Chondrocyte (in vitro differentiated cells): ENCODE results near the gene MAP2K1. TPM values are rescaled to one million over a fixed set of nuclear protein-coding genes. Genes with fewer than 3 reads are reported as not detected.

Experiments
- DNase-seq: peaks from one replicate; pipeline ENCODE4 v3.0.0; 2021; ENCODE audit warnings: mixed read lengths, low spot score
- H3K27ac Mint-ChIP-seq: one replicate; pipeline ENCODE4 v1.8.0; 2021; ENCODE audit warnings: mild to moderate bottlenecking, moderate library complexity, mixed read lengths; ENCODE audit not compliant: unreplicated experiment
- H3K27me3 Mint-ChIP-seq: 2 replicates; pipeline ENCODE4 v1.8.0; 2021; ENCODE audit warnings: low read depth, mixed read lengths
- H3K36me3 Mint-ChIP-seq: 2 replicates; pipeline ENCODE4 v1.8.0; 2021; ENCODE audit warnings: low read depth, mixed read lengths
- H3K4me1 Mint-ChIP-seq: 2 replicates; pipeline ENCODE4 v1.8.0; 2021; ENCODE audit warnings: low read depth, mild to moderate bottlenecking, mixed read lengths
- H3K4me3 Mint-ChIP-seq: one replicate; pipeline ENCODE4 v1.8.0; 2021; ENCODE audit warnings: mild to moderate bottlenecking, moderate library complexity, mixed read lengths; ENCODE audit not compliant: unreplicated experiment
- H3K9me3 Mint-ChIP-seq: 2 replicates; pipeline ENCODE4 v1.8.0; 2021; ENCODE audit warnings: low read depth, mixed read lengths
- CTCF ChIP-seq: fragments of 200-600 bp; sonication (generic); IDR thresholded peaks from 2 replicates; pipeline ENCODE4 v1.5.0; 2021; ENCODE audit warnings: antibody characterized with exemption, mild to moderate bottlenecking, moderate library complexity
- total RNA-seq: library from RNA; stranded (reverse); gene quantifications from 3 replicates; pipeline ENCODE4 v1.2.1, GENCODE V29; 2021

MAP2K1 gene
- total RNA-seq, 1 donor from 2014 or later: 49.7 TPM

- Mint-ChIP-seq H3K27me3 (no peaks in the 10 kb centered on the region), H3K9me3 (no peaks in the 10 kb centered on the region), H3K4me3 (no peak overlapping the region), H3K27ac (no peak overlapping the region), H3K36me3 (peaks cover 2% of the 10 kb centered on the region), H3K4me1 (no peaks in the 10 kb centered on the region)
- no peak for DNase-seq
- no peak for TF ChIP-seq CTCF
Observed at GRCh38 chr15:66429117-66429516, 42.4 kb downstream of the MAP2K1 start.

GRCh38 chr15:66429546-66429945 is 42.8 kb downstream of the MAP2K1 start:
- no peaks in the 10 kb centered on the region for H3K4me1 Mint-ChIP-seq
- H3K4me3 Mint-ChIP-seq: no peak overlapping the region
- H3K27ac Mint-ChIP-seq: no peak overlapping the region
- peaks cover 2% of the 10 kb centered on the region for H3K36me3 Mint-ChIP-seq
- no peaks in the 10 kb centered on the region for H3K9me3 Mint-ChIP-seq
- DNase-seq: no peak
- no peaks in the 10 kb centered on the region for H3K27me3 Mint-ChIP-seq
- TF ChIP-seq CTCF: no peak

GRCh38 chr15:66430627-66431255 is 44.0 kb downstream of the MAP2K1 start:
- H3K4me1 Mint-ChIP-seq: no peaks in the 10 kb centered on the region
- no peak for TF ChIP-seq CTCF
- no peak for DNase-seq

GRCh38 chr15:66433726-66434125 is 47.0 kb downstream of the MAP2K1 start:
- DNase-seq: no peak
- Mint-ChIP-seq H3K9me3 (no peaks in the 10 kb centered on the region), H3K4me3 (no peak overlapping the region), H3K4me1 (no peaks in the 10 kb centered on the region), H3K27me3 (no peaks in the 10 kb centered on the region), H3K36me3 (peaks cover 14% of the 10 kb centered on the region), H3K27ac (no peak overlapping the region)
- TF ChIP-seq CTCF: no peak

More at GRCh38 chr15:66430627-66431255, 44.0 kb downstream of the MAP2K1 start:
- no peak overlapping the region for H3K4me3 Mint-ChIP-seq
- H3K27ac Mint-ChIP-seq: no peak overlapping the region
- H3K9me3 Mint-ChIP-seq: no peaks in the 10 kb centered on the region
- H3K36me3 Mint-ChIP-seq: peaks cover 5% of the 10 kb centered on the region
- no peaks in the 10 kb centered on the region for H3K27me3 Mint-ChIP-seq

GRCh38 chr15:66440501-66440900 is 53.8 kb downstream of the MAP2K1 start:
- H3K36me3 Mint-ChIP-seq: peaks cover 25% of the 10 kb centered on the region
- DNase-seq: no peak
- no peak overlapping the region for H3K27ac Mint-ChIP-seq
- H3K4me1 Mint-ChIP-seq: no peaks in the 10 kb centered on the region
- no peak for TF ChIP-seq CTCF
- H3K9me3 Mint-ChIP-seq: no peaks in the 10 kb centered on the region
- H3K27me3 Mint-ChIP-seq: no peaks in the 10 kb centered on the region
- H3K4me3 Mint-ChIP-seq: no peak overlapping the region
